Small intestine (tissue), 7 donors: ENCODE data around the gene MCTP1. TPM values are rescaled to one million over a fixed set of nuclear protein-coding genes. Genes with fewer than 3 reads are reported as not detected.

ENCODE experiments used
- DNase-seq, 2 donors: peaks; one replicate each; pipeline versions ENCODE4 v3.0.0 to v3.0.0-alpha.2; 2013
- FAIRE-seq: peaks from 2 replicates; lab custom pipeline; 2012; peaks lifted over from hg19 to GRCh38; lab: Jason Lieb, UNC
- H3K27ac ChIP-seq, 3 donors: one replicate each; pipeline ENCODE4 v1.5.1; 2013; ENCODE audit warnings: low read length in 2 of 3, mild to moderate bottlenecking in 2 of 3, control low read depth in 1 of 3, inconsistent platforms in 1 of 3, low read depth in 1 of 3, moderate library complexity in 1 of 3
- H3K27me3 ChIP-seq, 3 donors: one replicate each; pipeline ENCODE4 v1.6.1; 2013; ENCODE audit warnings: low read length in 3 of 3, inconsistent platforms in 1 of 3; ENCODE audit not compliant: control insufficient read depth in 3 of 3, insufficient read depth in 3 of 3
- H3K36me3 ChIP-seq, 3 donors: one replicate each; pipeline ENCODE4 v1.6.1; 2013; ENCODE audit warnings: low read length in 3 of 3, inconsistent platforms in 1 of 3, low read depth in 1 of 3, mild to moderate bottlenecking in 1 of 3, moderate library complexity in 1 of 3; ENCODE audit not compliant: control insufficient read depth in 3 of 3, insufficient read depth in 2 of 3
- H3K4me1 ChIP-seq, 3 donors: one replicate each; pipeline ENCODE4 v1.6.1; 2013; ENCODE audit warnings: low read length in 2 of 3, inconsistent platforms in 1 of 3, low read depth in 1 of 3, mild to moderate bottlenecking in 1 of 3, moderate library complexity in 1 of 3; ENCODE audit not compliant: control insufficient read depth in 3 of 3, insufficient read depth in 2 of 3
- H3K4me3 ChIP-seq, 3 donors: one replicate each; pipeline ENCODE4 v1.5.1; 2013; ENCODE audit warnings: low read length in 3 of 3, control low read depth in 1 of 3, inconsistent platforms in 1 of 3, low read depth in 1 of 3, mild to moderate bottlenecking in 1 of 3, moderate library complexity in 1 of 3
- H3K9me3 ChIP-seq, 2 donors: one replicate each; pipeline ENCODE4 v1.6.1; 2013; ENCODE audit warnings: low read depth in 1 of 2, low read length in 1 of 2; ENCODE audit not compliant: control insufficient read depth in 2 of 2, insufficient read depth in 1 of 2
- WGBS, 3 donors: extraction: QIAGEN DNeasy Blood & Tissue Kit; methylation state at CpG; one replicate each; pipeline ENCODE4 v1.1.7; 2013; 5-methylcytosine and 5-hydroxymethylcytosine counted together
- polyA plus RNA-seq, 4 donors: library from polyadenylated mRNA; stranded (reverse) in 3 of 4; unstranded in 1 of 4; fragments of 200-250 nt in 3 of 4; fragments of 120-200 nt in 1 of 4; gene quantifications; one replicate each; pipeline versions ENCODE4 v1.2.1 to v1.2.3, GENCODE V29; 2013
- donor health status: healthy with polysubstance abuse.
- donor health status: control.
- donor health status: control.
- donor health status: Bipolar disorder and iron deficiency.
- donor health status: healthy.

Gene MCTP1
- polyA plus RNA-seq, 4 donors: 0.22 to 6.1 (median 2.3) TPM

GRCh38 chr5:94711785-94712184 lies 573.1 kb downstream of the MCTP1 start:
- Histone ChIP-seq H3K27ac (no peak overlapping the region), H3K27me3 (no peaks in the 10 kb centered on the region), H3K9me3 (peaks cover 0 to 4% of the 10 kb centered on the region in 2 donors), H3K36me3 (peaks cover 0 to 5% (median 2%) of the 10 kb centered on the region in 3 donors), H3K4me1 (no peaks in the 10 kb centered on the region), H3K4me3 (no peak overlapping the region)
- FAIRE-seq (no peak), DNase-seq (no peak)

DNA sequence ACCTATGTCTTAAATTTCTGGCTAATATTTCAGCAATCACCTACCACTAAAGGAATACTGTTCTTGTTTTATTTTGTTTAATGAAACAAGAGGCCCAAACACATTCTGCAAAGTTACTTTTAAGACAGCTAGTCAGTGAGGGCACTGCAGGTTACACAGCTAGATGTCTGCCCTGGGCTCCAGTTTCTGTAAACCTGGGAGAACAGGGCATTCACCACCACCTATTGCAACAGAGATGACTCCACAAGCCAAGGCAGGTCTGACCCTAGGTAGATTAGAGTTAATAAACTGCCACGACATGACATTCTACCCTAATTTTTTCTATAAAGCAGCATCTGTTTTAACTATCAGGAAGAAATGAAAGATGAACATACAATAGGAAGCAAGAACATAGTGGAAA lies 575.6 kb downstream of the MCTP1 start:
- peaks cover 0 to 5% (median 2%) of the 10 kb centered on the region in 3 donors for H3K36me3 ChIP-seq
- WGBS, 3 donors: 95 to 100% (median 97%) methylated on average over 1 of the region's 1 CpG
- FAIRE-seq: no peak

GRCh38 chr5:94707359-94707758 lies 577.5 kb downstream of the MCTP1 start:
- no peaks in the 10 kb centered on the region for H3K4me1 ChIP-seq
- no peak overlapping the region for H3K4me3 ChIP-seq
- H3K9me3 ChIP-seq: no peaks in the 10 kb centered on the region
- DNase-seq (no peak), FAIRE-seq (no peak)
- 32 to 43% (median 36%) methylated on average over 2 of the region's 2 CpGs for WGBS, 3 donors
- H3K27ac ChIP-seq: no peak overlapping the region
- peaks cover 0 to 5% (median 2%) of the 10 kb centered on the region in 3 donors for H3K36me3 ChIP-seq
- no peaks in the 10 kb centered on the region for H3K27me3 ChIP-seq

More for the DNA sequence above, 575.6 kb downstream of the MCTP1 start:
- DNase-seq: no peak
- no peaks in the 10 kb centered on the region for H3K27me3 ChIP-seq
- H3K4me1 ChIP-seq: no peaks in the 10 kb centered on the region
- no peaks in the 10 kb centered on the region for H3K9me3 ChIP-seq
- no peak overlapping the region for H3K4me3 ChIP-seq
- no peak overlapping the region for H3K27ac ChIP-seq

DNA sequence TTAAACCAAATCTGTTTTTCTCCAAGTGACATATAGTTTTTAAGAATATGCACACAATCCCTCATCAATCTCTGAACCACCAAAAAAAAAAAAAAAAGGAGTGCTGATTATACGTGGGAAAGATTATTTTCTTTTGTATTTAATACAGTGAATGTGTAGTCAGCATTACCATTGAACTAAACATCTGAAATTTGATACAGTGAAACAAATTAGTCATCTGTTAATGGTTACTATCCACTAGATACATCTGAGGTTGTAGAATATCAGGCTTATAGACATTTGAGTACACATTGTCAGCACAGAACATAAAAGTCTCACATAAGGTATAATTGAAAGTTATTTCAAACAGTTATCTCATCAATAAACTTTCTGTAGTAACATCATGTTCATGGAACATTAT lies 579.5 kb downstream of the MCTP1 start:
- FAIRE-seq (no peak), DNase-seq (no peak)
- Histone ChIP-seq H3K9me3 (no peaks in the 10 kb centered on the region), H3K27me3 (no peaks in the 10 kb centered on the region), H3K4me3 (no peak overlapping the region), H3K27ac (no peak overlapping the region), H3K4me1 (no peaks in the 10 kb centered on the region), H3K36me3 (peaks cover 0 to 5% (median 2%) of the 10 kb centered on the region in 3 donors)
- 83 to 95% (median 94%) methylated on average over 1 of the region's 1 CpG for WGBS, 3 donors

DNA sequence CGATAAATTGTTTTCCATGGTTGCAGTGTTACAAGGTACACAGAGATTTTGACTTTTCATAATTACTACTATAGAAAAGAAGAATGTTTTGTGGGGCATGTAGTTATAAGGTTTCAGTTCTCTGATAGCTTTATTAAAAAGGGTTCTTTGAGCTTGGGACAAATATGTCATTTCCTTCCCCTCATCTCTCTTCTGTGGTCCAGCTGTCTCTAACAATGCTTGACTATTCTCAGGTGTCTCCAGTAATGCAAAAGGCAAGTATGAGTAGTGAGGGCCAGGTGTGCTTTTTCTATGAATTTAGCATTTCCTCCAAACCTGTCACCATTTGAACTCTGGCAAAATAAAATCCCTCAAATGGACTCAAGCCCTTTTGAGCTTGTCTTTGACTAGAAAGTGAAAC lies 582.2 kb downstream of the MCTP1 start:
- no peaks in the 10 kb centered on the region for H3K36me3 ChIP-seq
- no peak overlapping the region for H3K27ac ChIP-seq
- no peaks in the 10 kb centered on the region for H3K9me3 ChIP-seq
- WGBS, 3 donors: 94 to 97% (median 94%) methylated on average over 1 of the region's 1 CpG
- FAIRE-seq (no peak), DNase-seq (no peak)
- no peaks in the 10 kb centered on the region for H3K27me3 ChIP-seq
- no peaks in the 10 kb centered on the region for H3K4me1 ChIP-seq
- no peak overlapping the region for H3K4me3 ChIP-seq

DNA sequence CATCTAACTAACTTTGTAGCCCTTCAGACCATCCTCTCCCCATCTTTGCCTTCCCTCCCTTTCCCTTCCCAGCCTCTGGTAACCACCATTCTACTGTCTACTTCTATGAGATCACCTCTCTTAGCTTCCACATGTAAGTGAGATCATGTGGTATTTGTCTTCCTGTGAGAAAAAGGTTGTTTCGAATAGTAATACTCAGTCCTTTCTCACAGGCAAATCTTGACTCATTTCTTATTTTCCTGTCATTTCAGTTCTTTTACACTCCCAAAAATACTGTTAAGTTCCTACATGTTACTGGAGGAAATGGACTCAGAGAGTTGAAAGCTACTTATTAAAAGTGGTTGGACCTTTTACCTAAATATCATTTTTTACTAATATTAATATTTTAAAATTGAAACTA lies 584.3 kb downstream of the MCTP1 start:
- H3K4me3 ChIP-seq: no peak overlapping the region
- H3K27ac ChIP-seq: no peak overlapping the region
- 65 to 91% (median 77%) methylated on average over 1 of the region's 1 CpG for WGBS, 3 donors
- H3K9me3 ChIP-seq: no peaks in the 10 kb centered on the region
- DNase-seq (no peak), FAIRE-seq (no peak)
- no peaks in the 10 kb centered on the region for H3K36me3 ChIP-seq
- no peaks in the 10 kb centered on the region for H3K4me1 ChIP-seq
- no peaks in the 10 kb centered on the region for H3K27me3 ChIP-seq

DNA sequence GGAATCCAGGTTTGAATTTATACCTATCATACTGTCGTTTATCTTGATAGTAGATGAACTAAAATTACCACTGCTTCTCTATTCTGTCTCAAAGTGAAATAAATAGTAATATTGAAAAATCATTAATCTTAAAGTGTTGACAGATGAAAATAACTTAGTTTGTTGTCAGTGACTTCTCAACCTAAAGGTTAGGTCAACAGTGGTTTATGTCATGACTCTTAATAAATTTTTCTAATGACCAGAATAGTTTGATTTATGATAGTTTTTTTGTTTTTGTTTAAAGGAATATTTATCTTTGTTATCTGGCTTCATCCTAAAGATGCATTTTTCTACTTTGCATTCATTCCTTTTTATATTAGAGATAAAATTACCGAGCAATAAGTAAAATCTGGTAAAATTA lies 585.3 kb downstream of the MCTP1 start:
- Histone ChIP-seq H3K27me3 (no peaks in the 10 kb centered on the region), H3K27ac (no peak overlapping the region), H3K9me3 (no peaks in the 10 kb centered on the region), H3K4me3 (no peak overlapping the region), H3K36me3 (peaks cover 0 to 2% (median 0%) of the 10 kb centered on the region in 3 donors), H3K4me1 (no peaks in the 10 kb centered on the region)
- FAIRE-seq (peak; percentile 49), DNase-seq (no peak)
- 79 to 91% (median 87%) methylated on average over 2 of the region's 2 CpGs for WGBS, 3 donors

GRCh38 chr5:94698197-94698596 lies 586.7 kb downstream of the MCTP1 start:
- Histone ChIP-seq H3K4me1 (no peaks in the 10 kb centered on the region), H3K27ac (no peak overlapping the region), H3K27me3 (no peaks in the 10 kb centered on the region), H3K9me3 (no peaks in the 10 kb centered on the region), H3K36me3 (peaks cover 0 to 2% (median 0%) of the 10 kb centered on the region in 3 donors), H3K4me3 (no peak overlapping the region)
- FAIRE-seq (no peak), DNase-seq (peak; percentile 19 to 70)
- 61 to 84% (median 62%) methylated on average over 5 of the region's 5 CpGs for WGBS, 3 donors

GRCh38 chr5:94694671-94695070 lies 590.2 kb downstream of the MCTP1 start:
- Histone ChIP-seq H3K4me3 (no peak overlapping the region), H3K9me3 (no peaks in the 10 kb centered on the region), H3K36me3 (peaks cover 2 to 4% (median 3%) of the 10 kb centered on the region in 3 donors), H3K4me1 (no peaks in the 10 kb centered on the region), H3K27me3 (no peaks in the 10 kb centered on the region), H3K27ac (no peak overlapping the region)
- DNase-seq: no peak
- FAIRE-seq: no peak
- 96 to 100% (median 97%) methylated on average over 2 of the region's 2 CpGs for WGBS, 3 donors
